ENCODE data around the gene GPA33. TPM values are rescaled to one million over a fixed set of nuclear protein-coding genes. Genes with fewer than 3 reads are reported as not detected.
"Not testable (repeated sequence)": the region's sequence is repeated elsewhere in the genome, so short reads cannot be mapped to it uniquely, and the experiment has no call there.

Gene GPA33
- total RNA-seq, 1 donor = not detected

DNA sequence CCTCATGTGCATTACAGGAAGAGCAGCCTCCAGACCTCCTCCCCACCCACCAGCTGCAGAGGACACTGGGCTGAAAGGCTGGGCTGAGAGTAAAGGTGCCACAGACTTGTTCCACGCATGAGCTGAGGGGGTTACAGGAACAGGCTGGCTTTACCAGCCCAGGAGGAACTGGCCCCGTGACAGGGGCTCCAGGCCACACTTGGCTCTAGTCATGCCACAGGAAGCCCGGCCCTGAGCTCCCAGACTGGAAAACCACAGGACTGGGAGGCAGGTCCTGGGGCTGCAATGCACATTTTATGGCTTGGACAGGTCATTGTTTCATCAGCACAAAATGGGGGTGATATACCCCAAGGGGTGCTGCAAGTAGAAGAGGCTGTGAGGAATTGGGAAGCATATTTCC lies 35.6 kb downstream of the GPA33 start:
- TF ChIP-seq, protein P1, sequence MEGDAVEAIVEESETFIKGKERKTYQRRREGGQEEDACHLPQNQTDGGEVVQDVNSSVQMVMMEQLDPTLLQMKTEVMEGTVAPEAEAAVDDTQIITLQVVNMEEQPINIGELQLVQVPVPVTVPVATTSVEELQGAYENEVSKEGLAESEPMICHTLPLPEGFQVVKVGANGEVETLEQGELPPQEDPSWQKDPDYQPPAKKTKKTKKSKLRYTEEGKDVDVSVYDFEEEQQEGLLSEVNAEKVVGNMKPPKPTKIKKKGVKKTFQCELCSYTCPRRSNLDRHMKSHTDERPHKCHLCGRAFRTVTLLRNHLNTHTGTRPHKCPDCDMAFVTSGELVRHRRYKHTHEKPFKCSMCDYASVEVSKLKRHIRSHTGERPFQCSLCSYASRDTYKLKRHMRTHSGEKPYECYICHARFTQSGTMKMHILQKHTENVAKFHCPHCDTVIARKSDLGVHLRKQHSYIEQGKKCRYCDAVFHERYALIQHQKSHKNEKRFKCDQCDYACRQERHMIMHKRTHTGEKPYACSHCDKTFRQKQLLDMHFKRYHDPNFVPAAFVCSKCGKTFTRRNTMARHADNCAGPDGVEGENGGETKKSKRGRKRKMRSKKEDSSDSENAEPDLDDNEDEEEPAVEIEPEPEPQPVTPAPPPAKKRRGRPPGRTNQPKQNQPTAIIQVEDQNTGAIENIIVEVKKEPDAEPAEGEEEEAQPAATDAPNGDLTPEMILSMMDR (IDR thresholded peaks at IDR 0.05; ENCODE audit: insufficient read depth, low read depth, low read length) = no peak
- no peak overlapping the region for H3K4me3 ChIP-seq (ENCODE audit: low read depth, low read length)
- DNase-seq (ENCODE audit: low read depth) = no peak

DNA sequence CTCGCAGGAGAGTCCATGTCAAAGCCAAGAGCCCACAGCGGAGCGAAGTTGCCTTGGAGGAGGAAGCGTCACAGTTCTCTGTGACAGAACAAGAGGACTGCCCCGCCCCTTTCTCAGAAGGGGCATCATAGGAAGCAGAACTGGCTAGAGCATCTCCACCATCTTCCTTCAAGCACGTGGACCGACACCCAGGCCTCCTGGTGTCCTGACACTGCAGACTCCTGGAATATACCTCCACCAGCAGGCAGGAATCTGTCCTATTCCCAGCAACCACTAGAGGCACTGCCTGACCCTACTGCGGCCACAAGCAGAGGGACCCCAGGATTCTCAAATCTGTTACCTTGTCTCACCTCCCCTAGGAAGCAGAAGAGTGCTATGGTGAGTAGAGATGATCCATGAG lies 37.8 kb downstream of the GPA33 start:
- peak; percentile 3 for DNase-seq (ENCODE audit: low read depth)
- TF ChIP-seq, protein P1 (IDR thresholded peaks at IDR 0.05; ENCODE audit: insufficient read depth, low read depth, low read length) = peak; percentile 53
- no peak overlapping the region for H3K4me3 ChIP-seq (ENCODE audit: low read depth, low read length)

DNA sequence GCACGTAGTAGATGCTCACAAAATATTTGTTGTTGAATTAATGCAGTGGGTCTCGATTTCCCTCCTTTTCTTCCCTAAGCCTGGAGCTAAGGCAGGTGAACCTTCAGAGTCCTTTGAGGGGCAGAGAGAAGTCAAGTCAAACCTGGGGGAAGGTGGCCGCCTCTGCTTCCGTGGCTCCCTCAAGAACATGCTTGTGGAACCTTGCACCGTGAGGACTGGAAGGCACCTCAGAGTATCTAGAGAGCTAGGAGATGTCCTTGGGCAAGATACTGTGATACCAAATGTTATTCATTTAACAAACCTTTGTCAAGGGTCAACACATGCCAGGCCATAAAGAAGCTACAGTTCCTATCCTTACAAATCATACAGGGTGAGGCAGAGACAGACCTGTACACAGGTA lies 38.3 kb downstream of the GPA33 start:
- no peak for DNase-seq (ENCODE audit: low read depth)
- H3K4me3 ChIP-seq (ENCODE audit: low read depth, low read length) = no peak overlapping the region
- TF ChIP-seq, protein P1 (IDR thresholded peaks at IDR 0.05; ENCODE audit: insufficient read depth, low read depth, low read length) = no peak

DNA sequence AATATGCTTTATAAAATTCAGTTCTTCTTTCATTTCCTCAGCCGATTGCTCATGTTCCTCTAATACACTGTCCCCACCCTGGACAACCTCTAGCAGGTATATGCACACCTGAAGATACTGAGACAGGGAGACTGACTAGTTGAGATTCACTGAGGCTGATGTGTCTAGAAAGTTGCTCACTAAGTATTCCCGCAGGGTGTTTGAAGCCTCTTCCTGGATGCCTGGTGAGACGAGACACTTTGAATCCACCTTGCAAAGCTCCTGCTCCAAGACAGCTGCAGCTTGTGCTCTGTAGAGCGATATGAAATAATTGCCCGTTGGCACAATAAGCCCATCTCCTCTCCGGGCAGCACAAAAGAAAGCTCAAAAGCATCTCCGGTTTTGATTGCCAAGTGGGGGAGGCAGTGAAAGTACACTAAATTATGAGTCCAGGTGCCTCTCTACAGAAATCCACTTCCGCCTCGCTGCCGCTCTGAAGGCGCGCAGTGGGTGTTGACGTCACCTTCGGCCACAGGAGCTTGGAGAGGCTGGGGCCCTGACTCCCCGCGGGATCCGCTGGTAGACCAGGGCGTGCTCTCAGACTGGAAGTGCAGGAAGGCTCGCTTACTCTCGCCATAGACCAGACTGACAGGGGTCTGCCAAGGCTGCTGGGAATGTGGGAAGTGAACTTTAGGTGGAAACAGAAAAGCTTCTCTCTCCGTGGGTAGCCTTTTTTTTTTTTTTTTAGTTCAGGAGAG lies 46.3 kb downstream of the GPA33 start:
- DNase-seq (ENCODE audit: low read depth) = peak; percentile 24
- peak overlapping the region; percentile 29 for H3K4me3 ChIP-seq (ENCODE audit: low read depth, low read length)
- TF ChIP-seq, protein P1 (IDR thresholded peaks at IDR 0.05; ENCODE audit: insufficient read depth, low read depth, low read length) = no peak

DNA sequence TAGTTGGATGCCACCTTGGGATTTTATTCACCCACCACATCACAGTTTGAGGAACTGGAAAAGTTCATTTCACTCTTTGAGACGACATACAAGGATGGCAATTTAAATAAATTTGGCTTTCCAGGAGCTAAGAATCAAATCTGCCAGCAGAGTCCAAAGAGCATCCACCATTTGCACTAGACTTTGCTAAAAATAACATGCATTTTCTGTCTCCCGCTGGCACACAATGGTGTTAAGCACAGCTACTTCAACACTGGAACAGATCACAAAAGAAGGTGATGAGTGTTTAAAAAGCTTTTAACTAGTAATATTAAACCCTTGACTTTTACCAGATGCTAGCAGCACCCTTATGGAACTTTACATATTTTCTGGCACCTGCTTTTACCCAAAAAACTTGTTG lies 56.5 kb downstream of the GPA33 start:
- H3K4me3 ChIP-seq (ENCODE audit: low read depth, low read length) = no peak overlapping the region
- no peak for DNase-seq (ENCODE audit: low read depth)
- TF ChIP-seq, protein P1 (IDR thresholded peaks at IDR 0.05; ENCODE audit: insufficient read depth, low read depth, low read length) = no peak

DNA sequence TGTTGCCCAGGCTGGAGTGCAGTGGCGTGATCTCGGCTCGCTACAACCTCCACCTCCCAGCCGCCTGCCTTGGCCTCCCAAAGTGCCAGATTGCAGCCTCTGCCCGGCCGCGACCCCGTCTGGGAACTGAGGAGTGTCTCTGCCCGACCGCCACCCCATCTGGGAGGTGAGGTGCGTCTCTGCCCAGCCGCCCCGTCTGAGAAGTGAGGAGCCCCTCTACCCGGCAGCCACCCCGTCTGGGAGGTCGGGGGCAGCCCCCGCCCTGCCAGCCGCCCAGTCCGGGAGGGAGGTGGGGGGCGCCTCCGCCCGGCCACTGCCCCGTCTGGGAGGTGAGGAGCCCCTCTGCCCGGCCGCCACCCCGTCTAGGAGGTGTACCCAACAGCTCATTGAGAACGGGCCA lies 60.6 kb downstream of the GPA33 start:
- not testable (repeated sequence) for H3K4me3 ChIP-seq (ENCODE audit: low read depth, low read length); DNase-seq (ENCODE audit: low read depth)

DNA sequence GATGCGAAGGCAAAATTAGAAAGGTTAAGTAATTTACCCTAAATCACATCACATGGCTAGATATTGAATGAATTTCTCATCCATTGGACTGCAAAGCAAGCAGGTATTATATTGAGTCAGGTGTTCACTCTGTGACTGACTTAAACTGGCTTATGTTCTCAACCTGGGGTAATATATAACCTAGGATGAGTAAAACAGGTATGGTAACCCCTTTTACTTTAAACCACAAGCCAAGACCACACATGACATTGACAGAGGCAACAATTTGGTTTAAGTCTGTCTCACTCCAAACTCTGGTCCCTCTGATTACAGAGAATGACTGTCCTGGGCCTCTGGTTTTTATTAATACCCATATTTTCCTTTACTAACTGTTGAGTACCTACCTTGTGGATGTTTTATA lies 67.8 kb downstream of the GPA33 start:
- TF ChIP-seq, protein P1 (IDR thresholded peaks at IDR 0.05; ENCODE audit: insufficient read depth, low read depth, low read length) = no peak
- no peak overlapping the region for H3K4me3 ChIP-seq (ENCODE audit: low read depth, low read length)
- DNase-seq (ENCODE audit: low read depth) = no peak

Measured in fibroblast of villous mesenchyme (primary cell).